Psoas muscle (tissue), 8 donors: ENCODE measurements around the gene PODXL2. TPM values are rescaled to one million over a fixed set of nuclear protein-coding genes. Genes with fewer than 3 reads are reported as not detected.

Experiments used
- ATAC-seq, 4 donors: fragments of 200-7000 bp; cut with Tn5 transposase; one replicate each; pipeline ENCODE4 v1.9.1; 2020; ENCODE audit warnings: moderate library complexity in 3 of 4, mild to moderate bottlenecking in 2 of 4
- DNase-seq, 2 donors: peaks; one replicate each; pipeline ENCODE4 v3.0.0-alpha.2; 2020
- H3K27ac ChIP-seq: fragments of 200-600 bp; one replicate; pipeline ENCODE4 v1.8.0; 2022
- H3K27me3 ChIP-seq, 3 donors: fragments of 200-600 bp in 1 of 3; one replicate each; pipeline versions ENCODE4 v1.6.1 to v1.8.0; 2013 to 2022; ENCODE audit warnings: low read length in 2 of 3, mild to moderate bottlenecking in 2 of 3, moderate library complexity in 1 of 3; ENCODE audit not compliant: insufficient read depth in 3 of 3
- H3K36me3 ChIP-seq, 2 donors: fragments of 200-600 bp in 1 of 2; one replicate each; pipeline versions ENCODE4 v1.6.1 to v1.8.0; 2013 to 2022; ENCODE audit warnings: low read depth in 1 of 2, mild to moderate bottlenecking in 1 of 2, moderate library complexity in 1 of 2; ENCODE audit not compliant: insufficient read depth in 1 of 2
- H3K4me1 ChIP-seq: fragments of 200-600 bp; one replicate; pipeline ENCODE4 v1.8.0; 2022
- H3K4me3 ChIP-seq: fragments of 200-600 bp; one replicate; pipeline ENCODE4 v1.8.0; 2022; ENCODE audit warnings: mild to moderate bottlenecking
- H3K9me3 ChIP-seq: fragments of 200-600 bp; one replicate; pipeline ENCODE4 v1.8.0; 2022
- CTCF ChIP-seq: fragments of 200-600 bp; IDR thresholded peaks from one replicate; pipeline ENCODE4 v1.8.0; 2022; ENCODE audit warnings: antibody characterized with exemption
- WGBS, 3 donors: extraction: QIAGEN DNeasy Blood & Tissue Kit; methylation state at CpG; one replicate each; pipeline versions ENCODE4 v1.1.6 to v1.1.7; 2013; 5-methylcytosine and 5-hydroxymethylcytosine counted together
- intact Hi-C, 2 donors: fragments of 100-400 bp; cut with DNase I; formaldehyde crosslinking; loops; one replicate each; pipeline versions ENCODE4 v1.11.0 to v1.14.2; 2022
- polyA plus RNA-seq, 3 donors: library from polyadenylated mRNA; stranded (reverse); fragments of 200-250 nt; gene quantifications; one replicate each; pipeline ENCODE4 v1.2.3, GENCODE V29; 2013
- total RNA-seq, 4 donors: library from RNA; stranded (reverse); fragmentation: NEBNext Ultra II Directional in 2 of 4; extraction: Animal tissue kit (Norgen Biotek cat#: 25700) in 2 of 4; gene quantifications; one replicate each; pipeline versions ENCODE4 v1.2.1 to v1.2.4, GENCODE V29; 2021 to 2023
- donor health status: healthy with polysubstance abuse.
- donor health status: DM: no; HTN: no; CAD: no; lungs with moderate emphysema.
- donor health status: Bipolar disorder and iron deficiency.
- donor health status: healthy.
- donor health status: DM: yes; HTN: yes; CAD: no.
- donor health status: DM: no; HTN: no; CAD: no.
- donor health status: DM: no; HTN: no; CAD: no.
- donor health status: DM: yes; HTN: yes; CAD: no.

The PODXL2 gene
- total and polyA plus RNA-seq, 7 donors: 1.4 to 3.0 (median 2.1) TPM

- Histone ChIP-seq H3K27me3 (no peaks in the 10 kb centered on the region), H3K27ac (no peak overlapping the region), H3K36me3 (no peaks in the 10 kb centered on the region), H3K4me1 (peaks cover 4% of the 10 kb centered on the region), H3K4me3 (peak overlapping the region; percentile 68), H3K9me3 (no peaks in the 10 kb centered on the region)
- intact Hi-C loops: no loop called here
- TF ChIP-seq CTCF: no peak
- DNase-seq (no peak), ATAC-seq (no peak)
- 76 to 81% (median 80%) methylated on average over 12 of the region's 12 CpGs for WGBS, 3 donors
Observed at GRCh38 chr3:127597020-127597771, 31.8 kb upstream of the PODXL2 start.

- Histone ChIP-seq H3K4me3 (peak overlapping the region; percentile 68), H3K36me3 (no peaks in the 10 kb centered on the region), H3K4me1 (peaks cover 4% of the 10 kb centered on the region), H3K9me3 (no peaks in the 10 kb centered on the region), H3K27me3 (no peaks in the 10 kb centered on the region), H3K27ac (peak overlapping the region; percentile 73)
- intact Hi-C loops: no loop called here
- DNase-seq (no peak), ATAC-seq (no peak)
- TF ChIP-seq CTCF: no peak
- 59 to 62% (median 61%) methylated on average over 14 of the region's 14 CpGs for WGBS, 3 donors
Observed at GRCh38 chr3:127598841-127599570, 30.0 kb upstream of the PODXL2 start.

GRCh38 chr3:127600749-127601456, 28.1 kb upstream of the PODXL2 start:
- DNase-seq: no peak
- intact Hi-C loops: no loop called here
- Histone ChIP-seq H3K9me3 (no peaks in the 10 kb centered on the region), H3K4me1 (peaks cover 4% of the 10 kb centered on the region), H3K27me3 (no peaks in the 10 kb centered on the region), H3K4me3 (no peak overlapping the region), H3K36me3 (peaks cover 0 to 3% of the 10 kb centered on the region in 2 donors), H3K27ac (no peak overlapping the region)
- ATAC-seq: no peak
- no peak for TF ChIP-seq CTCF
- 86 to 88% (median 88%) methylated on average over 6 of the region's 6 CpGs for WGBS, 3 donors

GRCh38 chr3:127604035-127604434, 24.9 kb upstream of the PODXL2 start:
- no peak overlapping the region for H3K27ac ChIP-seq
- WGBS, 3 donors: 86 to 91% (median 87%) methylated on average over 7 of the region's 7 CpGs
- H3K4me3 ChIP-seq: no peak overlapping the region
- no peaks in the 10 kb centered on the region for H3K9me3 ChIP-seq
- TF ChIP-seq CTCF: no peak
- H3K27me3 ChIP-seq: no peaks in the 10 kb centered on the region
- DNase-seq: peak in 1 of 2 donors; percentile 6
- ATAC-seq: no peak
- peaks cover 0 to 9% of the 10 kb centered on the region in 2 donors for H3K36me3 ChIP-seq
- intact Hi-C loops: no loop called here
- peaks cover 23% of the 10 kb centered on the region for H3K4me1 ChIP-seq
